Measurements from ENCODE around the gene GSX2.

GRCh38 chr4:54140287-54140686, 40.3 kb downstream of the GSX2 start:
- TF ChIP-seq POLR2A (IDR thresholded peaks at IDR 0.05; ENCODE audit: low read depth, low read length), result no peak
- TF ChIP-seq POLR2AphosphoS5 (IDR thresholded peaks at IDR 0.05; ENCODE audit: low read depth, low read length), result no peak
